GM19468 (cell line): ENCODE data around the gene BUD23.
"Not testable (repeated sequence)": the region's sequence is repeated elsewhere in the genome, so short reads cannot be mapped to it uniquely, and the experiment has no call there.

Source experiments
- ATAC-seq: cut with Tn5 transposase; IDR thresholded peaks from one replicate; pipeline ENCODE4 v1.9.1; 2021; ENCODE audit warnings: mild to moderate bottlenecking, moderate library complexity, moderate number of reproducible peaks; ENCODE audit not compliant: unreplicated experiment; ENCODE audit errors: extremely low read depth

BUD23 gene

DNA sequence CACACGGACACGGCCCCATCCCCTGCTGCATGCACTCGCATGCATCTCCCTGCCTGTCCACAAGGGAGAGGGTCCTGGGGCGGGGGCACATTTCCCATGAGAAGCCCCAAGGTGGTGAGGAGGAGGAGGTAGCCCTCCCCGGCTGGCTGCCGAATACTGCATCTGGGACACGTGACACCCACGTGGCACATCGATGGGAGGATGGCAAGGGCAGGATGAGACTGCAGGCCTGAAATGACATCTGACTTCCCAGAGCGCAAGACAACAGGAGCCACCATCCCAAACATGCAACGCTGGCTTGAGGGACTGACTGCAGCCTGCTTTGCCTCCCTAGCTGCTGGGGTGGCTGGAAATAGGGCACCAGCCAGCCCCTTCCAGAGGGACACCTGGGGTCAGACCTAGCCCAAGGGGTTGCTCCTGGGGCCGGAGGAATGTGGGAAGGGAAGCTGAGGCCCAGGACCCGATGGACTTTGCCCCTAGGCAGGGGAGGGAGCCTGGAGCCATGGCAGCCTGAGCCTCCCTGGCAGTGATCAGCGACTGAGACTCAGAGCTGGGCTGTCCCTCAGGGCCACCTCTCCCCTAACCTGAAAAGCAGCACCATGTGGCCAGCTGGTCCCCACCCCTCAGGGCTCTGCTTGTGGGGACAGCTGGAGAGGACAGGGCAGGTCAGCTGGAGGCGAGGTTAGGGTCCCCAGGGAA lies 16.1 kb downstream of the BUD23 start:
- no peak for ATAC-seq

DNA sequence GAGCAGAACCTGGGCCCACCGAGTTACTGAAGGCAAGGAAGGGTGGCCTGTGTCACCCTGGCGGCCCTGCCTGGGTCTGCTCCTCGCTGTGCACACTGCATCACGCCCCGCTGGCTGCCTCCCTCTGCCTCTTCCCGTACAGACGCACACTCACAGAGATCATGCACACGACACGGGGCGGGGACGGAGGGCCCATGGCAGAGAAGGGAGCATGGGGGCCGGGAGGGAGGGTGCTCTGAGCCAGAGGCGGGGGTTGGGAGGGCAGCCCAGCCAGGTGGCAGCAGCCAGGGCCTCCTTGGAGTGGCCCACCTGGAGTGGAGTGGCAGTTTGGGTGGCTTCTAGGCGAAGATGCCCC lies 16.6 kb downstream of the BUD23 start:
- ATAC-seq, result no peak

GRCh38 chr7:73700581-73701134 lies 17.3 kb downstream of the BUD23 start:
- ATAC-seq, result no peak

GRCh38 chr7:73701357-73701995 lies 18.1 kb downstream of the BUD23 start:
- no peak for ATAC-seq

DNA sequence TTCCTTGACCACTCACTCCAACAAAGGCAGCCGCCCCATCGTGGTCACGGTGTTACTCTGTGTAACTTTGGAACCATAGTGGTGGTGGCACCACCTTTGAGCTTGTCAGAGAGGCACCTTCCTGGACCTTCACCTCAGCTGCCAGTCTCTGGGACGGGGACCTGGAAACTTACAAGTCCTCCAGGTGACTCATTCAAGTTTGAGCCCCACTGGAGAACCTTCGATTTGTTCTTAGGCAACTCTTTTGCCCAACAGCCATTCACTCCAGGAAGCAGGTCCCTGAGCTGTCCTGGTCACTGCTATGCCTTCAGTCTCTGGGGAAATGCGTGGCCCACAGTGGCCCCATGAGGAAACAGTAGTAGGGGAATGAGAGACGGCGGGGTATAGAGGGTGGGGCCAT lies 18.8 kb downstream of the BUD23 start:
- no peak for ATAC-seq

DNA sequence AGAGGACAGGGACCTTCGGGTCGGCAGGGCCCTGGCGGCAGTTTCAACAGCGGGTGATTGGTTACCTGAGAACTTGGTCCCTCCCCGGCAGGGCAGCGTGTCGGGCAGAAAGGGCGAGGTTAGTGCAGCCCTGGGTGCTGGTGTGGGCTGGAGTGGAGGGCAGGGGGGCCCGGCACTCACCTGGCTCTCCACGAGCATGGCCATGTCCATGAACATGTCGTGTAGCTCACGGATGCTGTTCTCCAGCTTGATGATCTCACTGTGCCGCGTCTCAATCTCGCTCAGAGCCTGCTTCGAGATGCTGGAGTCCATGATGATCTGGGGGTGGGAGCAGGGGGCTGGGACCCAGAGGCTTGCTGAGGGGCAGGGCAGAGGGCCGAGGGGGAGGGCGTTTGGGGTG lies 19.3 kb downstream of the BUD23 start:
- no peak for ATAC-seq

DNA sequence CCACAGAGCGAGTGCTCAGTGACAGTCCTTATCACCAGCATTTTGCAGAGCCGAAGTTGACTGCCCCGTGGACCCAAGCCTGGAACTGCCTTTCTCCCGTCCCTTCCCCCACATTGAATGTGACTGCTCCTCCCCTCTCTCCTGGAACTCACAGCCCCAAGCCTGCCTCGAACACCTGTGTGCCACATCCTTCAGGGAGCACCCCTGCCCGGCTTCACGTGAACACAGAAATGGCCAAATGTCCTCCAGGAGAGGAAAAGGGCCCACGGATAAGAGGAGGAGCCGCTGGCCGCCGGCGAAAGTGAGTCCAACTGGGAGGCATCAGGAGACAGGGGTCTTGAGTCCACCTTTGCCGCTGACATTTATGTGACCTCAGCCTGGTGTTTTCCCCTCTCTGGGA lies 19.8 kb downstream of the BUD23 start:
- ATAC-seq, result no peak

- ATAC-seq, result no peak
Observed at GRCh38 chr7:73703757-73704639, 20.6 kb downstream of the BUD23 start.

GRCh38 chr7:73704640-73705550 lies 21.5 kb downstream of the BUD23 start:
- ATAC-seq, result no peak

DNA sequence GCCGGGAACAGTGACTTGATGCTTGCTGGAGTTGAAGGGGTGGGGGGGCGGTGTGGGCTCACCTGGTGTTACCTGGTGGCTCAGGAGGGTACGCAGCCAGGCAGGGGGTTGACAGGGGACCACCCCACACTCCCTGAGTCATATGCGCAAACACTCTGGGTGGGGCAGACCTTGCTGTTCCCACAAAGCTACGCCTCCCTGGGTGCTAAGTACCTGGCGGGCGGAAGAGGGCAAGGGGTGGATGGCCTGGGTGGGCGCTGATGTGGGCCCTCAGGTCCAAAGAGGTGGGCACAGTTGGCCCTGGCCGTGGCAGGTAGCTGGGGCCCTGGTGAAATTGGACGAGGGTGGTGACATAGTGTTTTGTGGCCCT lies 22.1 kb downstream of the BUD23 start:
- ATAC-seq, result no peak

DNA sequence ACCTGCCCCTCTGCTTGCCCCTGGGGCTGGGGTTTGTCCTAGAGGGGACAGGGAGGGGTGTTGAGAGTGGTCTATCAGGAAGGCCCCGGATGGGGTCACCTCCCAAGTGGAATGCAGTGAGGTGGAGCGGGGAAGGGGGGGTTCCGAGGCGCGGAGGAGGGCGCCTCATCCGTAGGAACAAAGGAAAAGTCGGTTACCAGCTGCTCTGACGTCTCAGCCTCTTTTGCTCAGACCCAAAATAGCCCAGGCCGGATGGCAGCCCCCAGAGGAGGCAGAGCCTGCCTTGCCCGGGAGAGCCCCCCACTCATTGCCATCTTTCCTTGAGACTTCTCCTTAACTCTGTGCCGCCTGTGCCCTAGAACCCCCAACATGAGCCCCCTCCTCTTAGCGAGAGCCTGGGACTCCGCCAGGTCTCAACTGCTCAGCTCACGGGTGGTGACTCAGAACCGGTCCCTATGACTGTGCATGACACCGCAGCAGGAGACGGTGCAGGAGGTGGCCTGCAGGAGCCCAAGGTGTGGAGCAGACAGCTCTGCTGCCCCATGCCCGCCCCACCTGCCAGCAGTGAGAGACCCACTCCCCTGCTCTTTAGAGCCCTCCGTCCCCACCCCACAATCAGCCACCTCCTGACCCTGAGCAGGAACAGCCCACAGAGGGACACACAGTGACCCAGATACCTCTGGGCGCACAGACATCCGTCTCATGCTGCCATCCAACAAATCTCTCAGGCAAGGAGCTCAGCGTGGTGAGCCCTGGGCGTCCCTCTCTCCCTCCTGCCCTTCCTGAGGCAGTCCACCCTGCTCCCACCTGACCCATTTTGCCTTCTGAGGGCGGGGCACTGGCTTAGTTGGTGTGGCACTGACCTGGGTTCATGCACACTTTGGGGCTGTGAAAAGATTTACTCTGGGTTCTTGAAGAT lies 23.0 kb downstream of the BUD23 start:
- ATAC-seq, result no peak

DNA sequence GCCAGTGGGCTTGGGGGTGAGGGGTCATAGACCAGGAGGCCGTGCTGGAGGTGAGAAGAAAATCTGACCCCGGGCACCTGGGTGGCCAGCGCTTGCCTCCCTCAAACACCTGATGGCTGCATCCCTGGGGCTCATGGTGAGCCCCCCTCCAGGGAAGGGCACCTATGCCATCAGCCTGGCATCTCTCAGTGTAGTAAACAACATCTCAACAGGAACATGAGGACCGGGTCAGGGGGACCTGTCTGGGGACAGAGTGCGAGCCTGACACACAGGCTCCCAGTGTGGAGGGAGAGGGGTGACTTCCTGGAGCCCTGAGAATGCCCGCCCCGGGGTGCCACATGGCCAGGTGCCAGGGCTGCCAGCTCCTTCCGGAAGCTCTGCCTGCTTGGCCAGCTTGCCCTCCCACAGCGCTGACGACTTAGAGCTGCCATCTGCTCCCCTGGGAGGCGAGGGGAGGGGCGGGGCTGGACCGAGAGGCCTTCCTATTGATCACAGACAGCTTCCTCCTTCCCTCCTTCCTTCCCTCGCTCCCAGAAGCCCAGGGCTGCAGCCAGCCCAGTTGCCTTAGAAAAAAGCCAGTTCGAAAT lies 23.7 kb downstream of the BUD23 start:
- no peak for ATAC-seq

DNA sequence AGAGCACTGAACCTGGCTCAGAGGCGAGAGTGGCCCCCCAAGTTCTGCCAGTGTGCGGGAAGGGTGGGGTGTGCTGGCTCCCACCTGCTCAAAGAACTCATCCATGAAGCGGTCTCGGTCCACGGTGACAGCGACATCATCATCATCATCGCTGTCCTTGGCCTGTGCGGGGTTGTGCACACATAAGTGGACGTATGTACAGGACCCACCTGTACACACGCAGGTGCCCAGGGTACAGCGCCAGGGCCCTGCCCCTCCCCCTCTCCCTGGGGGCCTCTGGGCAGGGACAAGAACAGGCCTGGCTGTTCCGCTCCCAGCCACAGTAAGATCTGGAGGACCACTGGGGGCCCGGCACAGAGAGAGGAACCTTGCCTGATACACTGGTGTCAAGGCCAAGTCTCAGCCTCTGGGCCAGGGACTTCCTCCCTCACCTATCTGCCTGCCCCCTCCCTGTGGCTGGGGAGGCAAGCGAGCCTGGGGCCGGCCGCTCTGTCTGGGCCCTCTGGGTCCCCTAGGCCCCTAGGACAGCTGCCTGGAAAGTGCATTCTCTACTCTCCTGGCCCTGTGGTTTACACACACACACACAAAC lies 25.7 kb downstream of the BUD23 start:
- no peak for ATAC-seq

DNA sequence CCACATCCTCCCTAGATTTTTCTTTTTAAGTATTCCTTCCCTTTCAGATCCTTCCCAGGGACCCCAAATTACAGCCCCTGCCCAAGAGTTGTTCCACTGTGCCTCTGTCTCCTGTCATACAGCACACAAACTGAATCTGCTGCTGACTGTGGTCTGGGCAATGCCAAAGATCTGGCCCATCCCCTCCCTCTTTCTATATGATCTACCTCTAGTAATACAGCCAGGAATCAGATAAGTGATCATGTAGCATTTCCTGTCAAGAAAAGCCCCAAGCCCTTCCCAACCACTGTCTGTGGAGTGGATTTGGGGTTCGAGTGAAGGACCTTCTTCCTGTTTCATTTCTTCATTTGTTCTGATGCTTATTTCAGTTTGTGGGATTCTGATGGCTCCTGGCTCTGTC lies 29.4 kb downstream of the BUD23 start:
- no peak for ATAC-seq

DNA sequence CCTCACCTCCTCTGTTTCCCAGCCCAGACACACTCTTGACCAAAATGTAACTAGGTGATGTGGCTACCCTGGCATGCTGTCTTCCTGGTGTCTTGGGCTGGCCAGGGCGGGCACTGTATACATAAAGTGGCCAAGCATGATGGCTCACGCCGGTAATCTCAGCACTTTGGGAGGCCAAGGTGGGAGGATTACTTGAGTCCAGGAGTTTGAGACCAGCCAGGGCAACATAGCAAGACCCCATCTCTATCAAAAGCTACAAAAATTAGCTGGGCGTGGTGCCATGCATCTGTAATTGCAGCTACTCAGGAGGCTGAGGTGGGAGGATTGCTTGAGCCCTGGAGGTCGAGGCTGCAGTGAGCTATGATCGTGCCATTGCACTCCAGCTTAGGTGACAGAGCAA lies 29.9 kb downstream of the BUD23 start:
- ATAC-seq, result not testable (repeated sequence)

GRCh38 chr7:73715648-73716317 lies 32.4 kb downstream of the BUD23 start:
- no peak for ATAC-seq

DNA sequence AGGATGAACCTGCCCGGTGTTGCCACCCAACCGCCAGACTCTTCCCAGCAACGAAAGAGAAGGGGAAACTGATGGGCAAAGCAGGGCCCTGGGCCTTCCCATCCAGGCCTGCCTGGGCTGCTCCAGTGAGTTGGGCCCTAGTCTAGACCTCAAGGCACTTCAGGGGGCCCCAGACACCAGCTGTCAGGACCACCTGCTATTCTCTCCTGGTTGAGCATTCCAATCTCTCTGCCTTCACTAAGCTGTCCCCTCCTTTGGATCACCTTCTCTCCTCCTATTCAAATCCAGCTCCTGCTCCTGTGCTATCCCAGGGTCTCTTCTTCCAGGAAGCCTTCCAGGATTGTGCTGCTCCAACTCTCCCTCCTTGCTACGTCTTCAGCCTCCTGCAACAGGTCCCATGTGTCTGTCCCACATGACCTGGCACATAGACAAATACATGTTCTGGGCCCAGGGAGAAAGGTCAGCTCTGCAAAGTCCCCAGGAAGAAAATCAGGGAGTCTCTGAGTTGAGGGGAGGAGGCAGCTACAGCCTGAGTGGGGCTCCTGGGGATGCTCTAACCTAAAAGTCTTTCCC lies 33.0 kb downstream of the BUD23 start:
- ATAC-seq, result no peak
